RCC 7860 (cell line): ENCODE results near the gene CYTH1.

Experiments used
- DNase-seq: peaks from one replicate; pipeline ENCODE4 v3.0.0-alpha.2; 2015; ENCODE audit warnings: low spot score
- FAIRE-seq: peaks from 2 replicates; lab custom pipeline; 2012; peaks lifted over from hg19 to GRCh38; lab: Jason Lieb, UNC

CYTH1 gene

DNA sequence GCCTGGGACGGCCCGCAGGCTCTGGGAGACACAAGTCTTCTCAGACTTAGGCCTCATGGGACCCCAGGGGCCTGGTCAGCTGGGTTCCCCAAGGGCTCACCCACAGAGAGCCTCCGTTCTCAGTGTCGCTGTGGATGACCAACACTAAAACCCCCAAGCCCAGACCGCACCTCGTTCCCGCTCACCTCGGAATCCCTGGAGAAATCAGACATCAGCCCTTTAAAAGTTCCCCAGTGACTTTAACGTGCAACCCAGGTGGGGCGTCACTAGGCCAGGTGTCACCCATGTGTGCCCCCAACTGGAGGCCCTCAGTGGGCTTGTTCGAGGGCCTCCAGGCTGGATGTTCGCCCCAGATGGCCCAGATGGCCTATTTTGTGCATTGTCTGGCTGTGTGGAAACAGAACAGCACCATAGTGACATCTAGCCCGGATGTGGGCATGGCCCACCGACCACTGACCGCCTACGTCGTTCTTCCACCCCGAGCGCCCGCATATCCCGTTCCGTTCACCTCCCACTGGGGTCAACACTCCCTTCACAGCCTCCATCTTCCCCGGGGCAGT is 152.6 kb downstream of the CYTH1 start:
- no peak for FAIRE-seq
- DNase-seq: no peak

DNA sequence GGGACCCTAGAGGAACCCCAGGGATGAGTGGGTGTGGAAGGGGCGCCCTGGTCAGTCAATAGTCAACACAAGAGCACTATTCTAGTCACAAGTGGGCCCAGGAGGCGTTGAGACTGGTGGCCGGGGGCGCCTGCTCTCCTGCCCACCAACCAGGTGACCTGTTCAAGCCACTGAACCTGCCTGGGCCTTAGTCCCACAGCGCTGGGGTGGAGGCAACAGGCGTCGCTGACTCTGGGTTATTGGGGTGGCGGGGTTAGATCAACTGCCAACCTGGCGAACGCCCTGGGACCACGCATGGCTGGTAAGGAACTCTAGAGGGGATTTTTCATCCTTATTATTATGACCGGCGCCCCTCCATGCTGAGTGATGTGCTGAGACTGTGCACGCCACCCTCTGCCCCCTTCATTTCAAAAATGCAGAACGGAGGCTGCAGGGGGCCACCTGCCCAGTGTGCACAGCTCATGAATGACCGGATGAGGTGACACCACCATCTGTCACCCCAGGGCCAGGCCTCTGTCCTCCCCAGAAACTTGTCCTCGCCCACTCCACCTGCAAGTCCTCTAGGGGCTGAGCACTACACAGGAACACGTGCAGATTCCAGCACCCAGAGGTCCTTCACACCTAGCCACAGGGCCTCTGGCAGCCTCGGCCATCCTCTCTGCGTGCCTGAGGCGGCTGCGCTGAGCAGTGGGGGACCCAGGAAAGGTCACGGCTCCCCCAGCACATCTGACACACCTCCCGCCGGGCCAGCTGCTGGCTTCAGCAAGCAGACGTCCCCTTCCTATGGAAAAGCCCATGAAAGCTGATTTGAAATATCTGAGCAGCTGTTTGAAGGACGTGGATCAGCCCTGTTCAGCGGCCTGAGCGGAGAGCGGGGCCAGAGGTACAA is 153.3 kb downstream of the CYTH1 start:
- FAIRE-seq (no peak), DNase-seq (no peak)

DNA sequence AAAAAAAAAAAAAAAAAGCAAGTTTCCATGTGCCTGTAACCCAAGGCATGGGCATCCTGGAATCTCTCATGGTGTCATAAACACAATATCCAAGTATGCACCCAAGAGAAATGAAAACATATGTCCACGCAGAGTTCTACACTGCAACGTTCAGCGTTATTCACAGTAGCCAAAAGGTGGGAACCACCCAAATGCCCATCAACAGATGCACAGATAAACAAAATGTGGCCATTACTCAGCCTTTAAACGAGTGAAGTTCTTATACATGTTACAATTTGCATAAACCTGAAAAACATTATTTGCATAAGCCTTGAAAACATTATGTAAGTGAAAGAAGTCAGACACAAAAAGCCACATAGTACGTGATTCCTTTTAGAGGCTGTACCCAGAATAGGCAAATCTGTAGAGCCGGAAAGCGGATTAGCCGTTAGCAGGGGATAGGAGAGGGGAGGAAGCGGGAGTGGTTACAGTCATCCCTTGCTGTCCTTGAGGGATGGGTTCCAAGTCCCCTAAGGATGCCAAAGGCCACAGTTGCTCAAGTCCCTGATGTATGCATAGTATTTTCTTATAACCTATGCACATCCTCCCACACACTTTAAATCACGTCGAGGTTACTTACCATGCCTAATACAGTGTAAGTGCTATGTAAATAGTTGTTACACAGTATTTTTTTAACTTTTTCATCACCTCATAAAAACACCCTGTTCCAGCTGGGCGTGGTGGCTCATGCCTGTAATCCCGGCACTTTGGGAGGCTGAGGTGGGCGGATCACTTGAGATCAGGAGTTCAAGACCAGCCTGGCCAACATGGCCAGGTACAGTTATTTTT is 157.5 kb downstream of the CYTH1 start:
- DNase-seq (no peak), FAIRE-seq (no peak)
